Measurements from ENCODE around the gene TM4SF5.
"Not testable (repeated sequence)": the region's sequence is repeated elsewhere in the genome, so short reads cannot be mapped to it uniquely, and the experiment has no call there.

TM4SF5 gene

DNA sequence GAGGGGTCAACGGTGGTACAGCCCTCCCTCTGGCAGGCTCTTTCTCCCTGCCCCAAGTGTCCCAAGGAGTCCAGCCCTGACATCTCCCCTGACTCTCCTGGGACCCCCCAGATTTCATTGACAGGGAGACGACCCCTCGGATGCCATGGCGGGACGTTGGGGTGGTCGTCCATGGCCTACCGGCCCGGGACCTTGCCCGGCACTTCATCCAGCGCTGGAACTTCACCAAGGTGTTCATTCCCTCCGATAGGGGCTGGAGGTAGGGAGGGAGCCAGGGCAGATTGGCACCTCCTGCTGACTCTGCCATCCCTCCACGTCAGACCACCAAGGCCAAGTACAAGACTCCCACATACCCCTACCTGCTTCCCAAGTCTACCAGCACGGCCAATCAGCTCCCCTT, 45.1 kb downstream of the TM4SF5 start:
- intact Hi-C loops (cut with DNase I) = no loop called here
- peak in 2 of 10 donors; percentile 24 to 53 for DNase-seq

- intact Hi-C loops (cut with DNase I) = no loop called here
- peak in 3 of 10 donors; percentile 25 to 66 (median 56) for DNase-seq
Observed at GRCh38 chr17:4818276-4818675, 46.6 kb downstream of the TM4SF5 start.

DNA sequence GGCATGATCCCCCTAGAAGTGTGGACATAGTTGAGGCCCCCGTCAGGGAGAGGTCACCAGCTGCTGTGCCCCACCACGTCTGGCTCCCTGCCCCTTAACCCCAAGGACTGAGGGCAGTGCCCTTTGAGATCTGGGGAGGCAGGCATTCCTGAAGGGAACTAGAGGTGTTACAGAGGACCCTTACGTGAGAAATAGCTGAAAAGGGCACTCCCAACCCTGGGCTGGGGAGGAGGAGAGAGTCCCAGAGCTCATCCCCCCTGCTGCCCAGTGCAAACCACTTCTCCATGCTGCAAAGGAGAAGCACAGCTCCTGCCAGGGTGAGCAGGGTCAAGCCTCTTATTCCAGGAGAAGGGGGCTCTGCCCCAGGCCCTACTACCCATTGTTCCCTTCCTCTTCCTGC, 51.1 kb downstream of the TM4SF5 start:
- DNase-seq = peak in 3 of 10 donors; percentile 24 to 63 (median 25)
- intact Hi-C loops (cut with DNase I) = no loop called here

- DNase-seq = peak in 3 of 10 donors; percentile 22 to 46 (median 44)
- intact Hi-C loops (cut with DNase I) = no loop called here
Observed at GRCh38 chr17:4823373-4824089, 51.8 kb downstream of the TM4SF5 start.

DNA sequence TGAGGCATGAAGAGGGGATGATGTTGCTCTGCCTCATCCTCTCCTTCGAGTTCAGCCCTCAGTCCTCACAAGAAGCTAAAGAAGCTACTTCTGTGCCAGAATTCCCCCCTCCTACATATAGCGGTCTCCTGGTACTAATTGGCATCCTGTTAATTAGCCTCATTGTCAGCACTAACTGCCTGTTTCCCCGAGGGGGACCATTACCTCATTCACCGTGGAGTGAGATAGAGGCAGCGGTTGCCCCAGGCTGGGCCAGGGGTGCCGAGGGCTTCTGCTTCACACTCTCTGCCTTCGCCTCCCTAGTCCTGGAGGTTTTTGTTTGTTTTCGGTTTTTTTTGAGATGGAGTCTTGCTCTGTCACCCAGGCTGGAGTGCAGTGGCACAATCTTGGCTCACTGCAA, 55.7 kb downstream of the TM4SF5 start:
- DNase-seq = peak in 2 of 10 donors; percentile 29 to 63
- intact Hi-C loops (cut with DNase I) = no loop called here

DNA sequence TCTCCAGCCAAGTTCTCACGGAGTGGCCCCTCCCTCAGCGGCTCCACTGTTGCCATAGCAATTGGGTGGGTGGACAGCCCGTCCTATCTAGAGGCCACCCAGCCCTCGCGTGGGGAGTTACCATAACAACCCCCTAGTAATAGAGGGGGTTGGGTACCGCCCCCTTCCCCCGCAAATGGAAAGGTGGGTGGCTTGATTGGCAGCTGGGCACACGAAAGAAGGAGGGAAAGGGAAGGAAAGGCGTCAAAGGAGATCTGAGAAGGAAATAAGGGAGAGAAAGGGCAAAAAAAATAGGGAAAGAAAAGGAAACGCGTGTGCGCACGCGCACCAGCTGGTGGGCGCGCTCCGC, 61.1 kb downstream of the TM4SF5 start:
- DNase-seq; intact Hi-C loops (cut with DNase I): not testable (repeated sequence)

Measured in posterior cingulate gyrus (tissue), 11 donors.